Sigmoid colon (tissue), 4 donors: ENCODE data around the gene UBR2.

ENCODE experiments used
- CTCF ChIP-seq, 4 experiments: fragments of 450-650 bp in 3 of 4; fragments of 200-600 bp in 1 of 4; IDR thresholded peaks; one replicate each; pipeline ENCODE4 v1.5.1; 2016 to 2019; ENCODE audit warnings: antibody characterized with exemption in 4 of 4, mild to moderate bottlenecking in 3 of 4, moderate library complexity in 2 of 4
- EP300 ChIP-seq, 4 donors: sonication (generic); formaldehyde crosslinking; IDR thresholded peaks; one replicate each; pipeline ENCODE4 v1.6.1; 2017; ENCODE audit warnings: antibody characterized with exemption in 4 of 4
- POLR2A ChIP-seq, 2 donors: fragments of 450-650 bp; IDR thresholded peaks; one replicate each; pipeline ENCODE4 v1.6.1; 2016; ENCODE audit warnings: antibody characterized with exemption in 2 of 2, mild to moderate bottlenecking in 2 of 2, moderate library complexity in 2 of 2
- POLR2AphosphoS5 ChIP-seq, 4 donors: sonication (generic); formaldehyde crosslinking; IDR thresholded peaks; one replicate each; pipeline ENCODE4 v1.6.1; 2017; ENCODE audit warnings: antibody characterized with exemption in 4 of 4

- TF ChIP-seq CTCF (IDR thresholded peaks at IDR 0.05) (no peak), EP300 (IDR thresholded peaks at IDR 0.05) (no peak), POLR2AphosphoS5 (IDR thresholded peaks at IDR 0.05) (no peak), POLR2A (IDR thresholded peaks at IDR 0.05) (no peak)
Measured at GRCh38 chr6:42710316-42710715, 146.5 kb downstream of the UBR2 start.
